GM23248 (cell line): ENCODE data around the gene UBP1.

Experiments
- EZH2 ChIP-seq: fragments of 200-600 bp; sonication (generic); IDR thresholded peaks from 2 replicates; pipeline ENCODE4 v1.6.1; 2018; ENCODE audit warnings: antibody characterized with exemption, mild to moderate bottlenecking; ENCODE audit not compliant: insufficient read depth, poor library complexity, severe bottlenecking
- EZH2phosphoT487 ChIP-seq: fragments of 200-600 bp; sonication (generic); IDR thresholded peaks from 2 replicates; pipeline ENCODE4 v1.6.1; 2018; ENCODE audit warnings: antibody characterized with exemption, moderate library complexity, mild to moderate bottlenecking, low read depth; ENCODE audit not compliant: insufficient read depth

DNA sequence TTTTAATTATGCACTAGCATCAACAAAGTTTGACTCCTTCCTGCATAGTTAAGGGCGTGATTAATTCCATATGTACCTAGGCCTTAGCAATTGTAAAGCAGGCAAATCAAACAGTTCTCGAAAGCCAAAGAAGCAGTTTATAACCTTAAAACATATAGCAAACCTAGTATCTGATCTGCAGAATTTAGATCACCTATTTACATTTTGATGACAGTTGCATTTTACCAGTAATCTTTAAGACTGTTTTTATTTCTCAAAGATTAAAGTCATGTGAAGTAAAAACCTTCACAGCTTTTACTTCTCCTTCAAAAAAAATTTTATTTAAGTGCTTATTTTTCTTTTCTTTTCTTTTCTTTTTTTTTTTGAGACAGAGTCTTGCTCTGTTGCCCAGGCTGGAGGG is 20.9 kb upstream of the UBP1 start:
- TF ChIP-seq EZH2 (no peak), EZH2phosphoT487 (no peak)
